ENCODE data around the gene CORO7.

DNA sequence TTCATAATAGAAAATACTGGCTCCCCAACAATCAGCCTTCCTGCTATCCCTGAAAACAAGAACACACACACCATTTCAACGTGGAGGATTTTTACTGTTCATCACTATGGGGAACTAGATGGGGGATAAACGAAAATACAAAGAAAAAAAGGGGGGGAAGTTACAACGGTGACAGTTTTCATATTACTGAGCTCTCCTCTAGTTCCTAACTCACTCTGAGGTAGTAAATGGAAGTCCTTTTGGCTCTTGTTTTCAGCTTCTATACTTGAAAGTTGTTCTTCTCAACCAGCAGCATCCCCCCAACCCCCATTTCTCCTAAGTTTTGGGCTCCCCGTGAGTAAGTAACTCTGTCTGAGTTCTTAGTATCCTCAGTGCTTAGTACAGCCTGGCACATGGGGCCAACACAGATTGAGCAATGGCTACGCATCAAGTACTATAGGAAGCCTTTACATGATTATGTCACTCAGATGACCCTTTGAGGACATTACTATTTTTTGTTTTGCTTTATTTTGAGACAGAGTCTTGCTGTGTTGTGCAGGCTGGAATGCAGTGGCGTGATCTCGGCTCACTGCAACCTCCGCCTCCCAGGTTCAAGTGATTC, 4.2 kb upstream of the CORO7 start:
- TF ChIP-seq, protein P1, sequence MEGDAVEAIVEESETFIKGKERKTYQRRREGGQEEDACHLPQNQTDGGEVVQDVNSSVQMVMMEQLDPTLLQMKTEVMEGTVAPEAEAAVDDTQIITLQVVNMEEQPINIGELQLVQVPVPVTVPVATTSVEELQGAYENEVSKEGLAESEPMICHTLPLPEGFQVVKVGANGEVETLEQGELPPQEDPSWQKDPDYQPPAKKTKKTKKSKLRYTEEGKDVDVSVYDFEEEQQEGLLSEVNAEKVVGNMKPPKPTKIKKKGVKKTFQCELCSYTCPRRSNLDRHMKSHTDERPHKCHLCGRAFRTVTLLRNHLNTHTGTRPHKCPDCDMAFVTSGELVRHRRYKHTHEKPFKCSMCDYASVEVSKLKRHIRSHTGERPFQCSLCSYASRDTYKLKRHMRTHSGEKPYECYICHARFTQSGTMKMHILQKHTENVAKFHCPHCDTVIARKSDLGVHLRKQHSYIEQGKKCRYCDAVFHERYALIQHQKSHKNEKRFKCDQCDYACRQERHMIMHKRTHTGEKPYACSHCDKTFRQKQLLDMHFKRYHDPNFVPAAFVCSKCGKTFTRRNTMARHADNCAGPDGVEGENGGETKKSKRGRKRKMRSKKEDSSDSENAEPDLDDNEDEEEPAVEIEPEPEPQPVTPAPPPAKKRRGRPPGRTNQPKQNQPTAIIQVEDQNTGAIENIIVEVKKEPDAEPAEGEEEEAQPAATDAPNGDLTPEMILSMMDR (IDR thresholded peaks at IDR 0.05; ENCODE audit: low read depth, low read length): no peak
- TF ChIP-seq POLR2A (IDR thresholded peaks at IDR 0.05; ENCODE audit: extremely low read depth, insufficient read length): no peak

Data from NB4 (cell line).